HEK293 (cell line): ENCODE measurements around the gene TBCC.

Experiments used
- CTCF ChIA-PET: fragments of 350-600 bp; formaldehyde crosslinking; extraction: SDS; loops from one replicate; lab custom pipeline; 2021; ENCODE audit warnings: antibody characterized with exemption; lab: Yijun Ruan, JAX
- POLR2A ChIA-PET: fragments of 300-600 bp; formaldehyde crosslinking; extraction: SDS; loops from one replicate; lab custom pipeline; 2020; ENCODE audit warnings: antibody characterized with exemption, inconsistent platforms; lab: Yijun Ruan, JAX
- H3K27ac ChIP-seq: fragments of 200-500 bp; sonication (Bioruptor generic); 2 replicates; pipeline ENCODE4 v1.5.1; 2014; ENCODE audit warnings: low read depth, low read length, control low read depth, inconsistent platforms; ENCODE audit errors: extremely low read depth
- H3K36me3 ChIP-seq, 2 experiments: fragments of 200-500 bp in 1 of 2; sonication (Bioruptor generic) in 1 of 2; 1 replicate in 1 of 2; 2 replicates in 1 of 2; pipeline ENCODE4 v1.5.1; 2014 to 2017; ENCODE audit warnings: inconsistent platforms in 2 of 2, low read length in 2 of 2; ENCODE audit not compliant: control insufficient read depth in 2 of 2, insufficient read depth in 1 of 2
- H3K4me1 ChIP-seq: fragments of 200-500 bp; sonication (Bioruptor generic); 2 replicates; pipeline ENCODE4 v1.5.1; 2014; ENCODE audit warnings: mild to moderate bottlenecking, low read length, inconsistent platforms; ENCODE audit not compliant: control insufficient read depth, insufficient read depth
- H3K4me3 ChIP-seq: 2 replicates; pipeline ENCODE4 v1.5.1; 2011; ENCODE audit warnings: low read depth, mild to moderate bottlenecking, control low read depth, low read length, moderate library complexity
- H3K9me3 ChIP-seq: fragments of 200-500 bp; sonication (Bioruptor generic); 2 replicates; pipeline ENCODE4 v1.5.1; 2014; ENCODE audit warnings: low read depth, low read length, inconsistent platforms; ENCODE audit not compliant: control insufficient read depth, insufficient read depth
- MEIS1 ChIP-seq: sonication (generic); formaldehyde crosslinking; IDR thresholded peaks from 2 replicates; pipeline ENCODE4 v1.8.1; 2022; ENCODE audit warnings: missing genetic modification reagents, mild to moderate bottlenecking, borderline replicate concordance
- PRDM1 ChIP-seq: fragments of 450-650 bp; formaldehyde crosslinking; IDR thresholded peaks from 2 replicates; pipeline ENCODE4; 2016; ENCODE audit warnings: missing biosample characterization, missing genetic modification characterization
- SALL2 ChIP-seq: fragments of 450-650 bp; formaldehyde crosslinking; IDR thresholded peaks from 2 replicates; pipeline ENCODE4 v1.5.0; 2017; ENCODE audit warnings: missing biosample characterization, mild to moderate bottlenecking, missing genetic modification characterization, borderline replicate concordance
- SP7 ChIP-seq: fragments of 450-650 bp; formaldehyde crosslinking; IDR thresholded peaks from 2 replicates; pipeline ENCODE4 v1.5.1; 2016; ENCODE audit warnings: missing biosample characterization, missing genetic modification characterization
- ZNF132 ChIP-seq: fragments of 450-650 bp; formaldehyde crosslinking; IDR thresholded peaks from 2 replicates; pipeline ENCODE4 v1.5.1; 2017; ENCODE audit warnings: missing biosample characterization, missing genetic modification characterization, borderline replicate concordance
- ZNF23 ChIP-seq: fragments of 450-650 bp; formaldehyde crosslinking; IDR thresholded peaks from 2 replicates; pipeline ENCODE4 v1.5.1; 2016; ENCODE audit warnings: missing biosample characterization, missing genetic modification characterization, borderline replicate concordance
- ZNF335 ChIP-seq: fragments of 450-650 bp; formaldehyde crosslinking; conservative IDR thresholded peaks from 2 replicates; pipeline ENCODE4 v1.5.1; 2016; ENCODE audit warnings: missing biosample characterization, missing genetic modification characterization
- ZNF600 ChIP-seq: fragments of 450-650 bp; formaldehyde crosslinking; IDR thresholded peaks from 2 replicates; pipeline ENCODE4 v1.5.1; 2016; ENCODE audit warnings: missing biosample characterization, missing genetic modification characterization
- ZNF791 ChIP-seq: fragments of 450-650 bp; formaldehyde crosslinking; IDR thresholded peaks from 2 replicates; pipeline ENCODE4 v1.5.1; 2016; ENCODE audit warnings: missing biosample characterization, missing genetic modification characterization
- TF ChIP-seq, protein P1 (sequence below): fragments of 450-650 bp; formaldehyde crosslinking; conservative IDR thresholded peaks from 2 replicates; pipeline ENCODE4 v1.5.1; 2016; ENCODE audit warnings: low read depth, missing biosample characterization, missing genetic modification characterization
- TF ChIP-seq, protein P2 (sequence below): fragments of 450-650 bp; formaldehyde crosslinking; IDR thresholded peaks from 2 replicates; pipeline ENCODE4 v1.5.1; 2016; ENCODE audit warnings: missing biosample characterization, missing genetic modification characterization
- TF ChIP-seq, protein P3 (sequence below): fragments of 450-650 bp; formaldehyde crosslinking; IDR thresholded peaks from 2 replicates; pipeline ENCODE4 v1.5.1; 2016; ENCODE audit warnings: missing biosample characterization, missing genetic modification characterization, borderline replicate concordance
- TF ChIP-seq, protein P4 (sequence below): fragments of 450-650 bp; formaldehyde crosslinking; IDR thresholded peaks from 2 replicates; pipeline ENCODE4 v1.5.1; 2017; ENCODE audit warnings: missing biosample characterization, missing genetic modification characterization
- TF ChIP-seq, protein P5 (sequence below): fragments of 450-650 bp; formaldehyde crosslinking; IDR thresholded peaks from 2 replicates; pipeline ENCODE4 v1.5.1; 2016; ENCODE audit warnings: missing biosample characterization, missing genetic modification characterization

TBCC gene

DNA sequence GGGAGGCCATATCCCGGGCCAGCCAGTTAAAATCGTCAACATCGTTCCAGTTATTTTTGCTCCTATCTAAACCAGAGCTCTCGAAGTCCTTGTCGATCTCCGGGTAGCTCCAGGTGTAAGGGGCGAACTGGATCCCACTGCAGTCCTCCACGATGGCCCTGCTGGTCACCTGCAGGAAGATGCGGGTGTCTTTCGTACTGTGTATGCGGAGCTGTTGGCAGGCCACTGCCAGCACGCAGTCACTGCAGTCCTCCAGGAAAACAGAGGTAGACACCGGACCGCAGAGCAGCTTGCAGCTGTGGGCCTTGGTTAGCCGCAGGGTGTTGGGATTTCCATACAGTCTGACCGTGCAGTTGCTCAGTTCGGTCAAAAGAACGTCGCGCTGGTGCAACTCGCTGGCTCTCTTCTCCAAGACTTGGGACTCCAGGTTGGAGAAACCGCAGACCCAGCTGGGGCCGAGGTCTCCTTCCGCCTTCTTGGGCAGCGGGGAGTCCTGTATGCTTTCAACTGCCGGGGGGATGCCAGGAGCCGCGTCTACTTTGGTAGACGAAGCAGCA, 742 bp downstream of the TBCC start:
- Histone ChIP-seq H3K4me3 (peak overlapping the region; percentile 97), H3K27ac (peak overlapping the region; percentile 86), H3K36me3 (peaks cover 0 to 5% of the 10 kb centered on the region in 2 experiments; a peak in 1 of 3 replicates), H3K9me3 (no peaks in the 10 kb centered on the region), H3K4me1 (peaks cover 26% of the 10 kb centered on the region)
- ChIA-PET CTCF (interaction anchor here (0.6 to 1.8 kb wide), 8 partner anchors 8 to 961 kb away, joined by 3 to 9 read pairs (median 4); no protein-coding TSS in a partner anchor), POLR2A (interaction anchor here (0.6 to 9.3 kb wide), 23 partner anchors 8 to 1757 kb away, joined by 3 to 316 read pairs (median 7); partner anchors contain the start of genes BICRAL, CNPY3, PEX6 and RPL7L1)
- no peak for TF ChIP-seq ZNF132 (tag by site-specific recombination)
- peak; percentile 63; the same call in 1 of the 2 replicates for TF ChIP-seq ZNF600 (tag by site-specific recombination)
- no peak for TF ChIP-seq SALL2 (tag by site-specific recombination)

DNA sequence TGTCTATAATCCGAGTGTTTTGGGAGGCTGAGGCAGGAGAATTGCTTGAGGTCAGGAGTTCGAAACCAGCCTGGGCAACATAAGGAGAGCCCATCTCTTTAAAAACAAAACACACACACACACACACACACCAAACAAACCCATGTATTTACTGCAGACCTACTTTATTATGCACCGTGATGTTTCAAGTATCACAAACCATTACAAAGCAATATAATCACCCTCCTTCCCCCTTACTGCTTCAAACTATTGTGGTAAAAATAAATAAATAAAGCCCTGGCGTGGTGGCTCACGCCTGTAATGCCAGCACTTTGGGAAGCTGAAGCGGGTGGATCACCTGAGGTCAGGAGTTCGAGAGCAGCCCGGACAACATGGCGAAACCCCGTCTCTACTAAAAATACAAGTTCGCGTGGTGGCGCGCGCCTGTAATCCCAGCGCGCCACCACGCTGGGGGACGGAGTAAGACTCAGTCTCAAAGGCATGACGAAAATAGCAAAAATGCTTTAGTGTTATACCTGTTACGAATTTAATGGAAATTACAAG, 1.5 kb downstream of the TBCC start:
- ChIA-PET POLR2A (interaction anchor here (0.6 to 9.3 kb wide), 9 partner anchors 8 to 234 kb away, joined by 3 to 316 read pairs (median 12); partner anchors contain the start of genes BICRAL, PEX6, RPL7L1 and UBR2), CTCF (interaction anchor here (0.6 to 1.3 kb wide), 6 partner anchors 7 to 960 kb away, joined by 3 to 9 read pairs (median 4); no protein-coding TSS in a partner anchor)
- TF ChIP-seq ZNF791 (tag by site-specific recombination) (no peak), ZNF23 (tag by site-specific recombination) (no peak)
- TF ChIP-seq, protein P1, sequence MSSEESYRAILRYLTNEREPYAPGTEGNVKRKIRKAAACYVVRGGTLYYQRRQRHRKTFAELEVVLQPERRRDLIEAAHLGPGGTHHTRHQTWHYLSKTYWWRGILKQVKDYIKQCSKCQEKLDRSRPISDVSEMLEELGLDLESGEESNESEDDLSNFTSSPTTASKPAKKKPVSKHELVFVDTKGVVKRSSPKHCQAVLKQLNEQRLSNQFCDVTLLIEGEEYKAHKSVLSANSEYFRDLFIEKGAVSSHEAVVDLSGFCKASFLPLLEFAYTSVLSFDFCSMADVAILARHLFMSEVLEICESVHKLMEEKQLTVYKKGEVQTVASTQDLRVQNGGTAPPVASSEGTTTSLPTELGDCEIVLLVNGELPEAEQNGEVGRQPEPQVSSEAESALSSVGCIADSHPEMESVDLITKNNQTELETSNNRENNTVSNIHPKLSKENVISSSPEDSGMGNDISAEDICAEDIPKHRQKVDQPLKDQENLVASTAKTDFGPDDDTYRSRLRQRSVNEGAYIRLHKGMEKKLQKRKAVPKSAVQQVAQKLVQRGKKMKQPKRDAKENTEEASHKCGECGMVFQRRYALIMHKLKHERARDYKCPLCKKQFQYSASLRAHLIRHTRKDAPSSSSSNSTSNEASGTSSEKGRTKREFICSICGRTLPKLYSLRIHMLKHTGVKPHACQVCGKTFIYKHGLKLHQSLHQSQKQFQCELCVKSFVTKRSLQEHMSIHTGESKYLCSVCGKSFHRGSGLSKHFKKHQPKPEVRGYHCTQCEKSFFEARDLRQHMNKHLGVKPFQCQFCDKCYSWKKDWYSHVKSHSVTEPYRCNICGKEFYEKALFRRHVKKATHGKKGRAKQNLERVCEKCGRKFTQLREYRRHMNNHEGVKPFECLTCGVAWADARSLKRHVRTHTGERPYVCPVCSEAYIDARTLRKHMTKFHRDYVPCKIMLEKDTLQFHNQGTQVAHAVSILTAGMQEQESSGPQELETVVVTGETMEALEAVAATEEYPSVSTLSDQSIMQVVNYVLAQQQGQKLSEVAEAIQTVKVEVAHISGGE (tag by site-specific recombination), result no peak
- TF ChIP-seq, protein P2, sequence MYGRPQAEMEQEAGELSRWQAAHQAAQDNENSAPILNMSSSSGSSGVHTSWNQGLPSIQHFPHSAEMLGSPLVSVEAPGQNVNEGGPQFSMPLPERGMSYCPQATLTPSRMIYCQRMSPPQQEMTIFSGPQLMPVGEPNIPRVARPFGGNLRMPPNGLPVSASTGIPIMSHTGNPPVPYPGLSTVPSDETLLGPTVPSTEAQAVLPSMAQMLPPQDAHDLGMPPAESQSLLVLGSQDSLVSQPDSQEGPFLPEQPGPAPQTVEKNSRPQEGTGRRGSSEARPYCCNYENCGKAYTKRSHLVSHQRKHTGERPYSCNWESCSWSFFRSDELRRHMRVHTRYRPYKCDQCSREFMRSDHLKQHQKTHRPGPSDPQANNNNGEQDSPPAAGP, result 0 out of 2 replicates have a peak, but pooled peaks have one; percentile 26
- peaks cover 0 to 5% of the 10 kb centered on the region in 2 experiments; a peak in 1 of 3 replicates for H3K36me3 ChIP-seq
- no peaks in the 10 kb centered on the region for H3K9me3 ChIP-seq
- H3K4me3 ChIP-seq, result peak overlapping the region; percentile 97
- peaks cover 26% of the 10 kb centered on the region for H3K4me1 ChIP-seq
- H3K27ac ChIP-seq, result peak overlapping the region; percentile 86; the same call in 1 of the 2 replicates

DNA sequence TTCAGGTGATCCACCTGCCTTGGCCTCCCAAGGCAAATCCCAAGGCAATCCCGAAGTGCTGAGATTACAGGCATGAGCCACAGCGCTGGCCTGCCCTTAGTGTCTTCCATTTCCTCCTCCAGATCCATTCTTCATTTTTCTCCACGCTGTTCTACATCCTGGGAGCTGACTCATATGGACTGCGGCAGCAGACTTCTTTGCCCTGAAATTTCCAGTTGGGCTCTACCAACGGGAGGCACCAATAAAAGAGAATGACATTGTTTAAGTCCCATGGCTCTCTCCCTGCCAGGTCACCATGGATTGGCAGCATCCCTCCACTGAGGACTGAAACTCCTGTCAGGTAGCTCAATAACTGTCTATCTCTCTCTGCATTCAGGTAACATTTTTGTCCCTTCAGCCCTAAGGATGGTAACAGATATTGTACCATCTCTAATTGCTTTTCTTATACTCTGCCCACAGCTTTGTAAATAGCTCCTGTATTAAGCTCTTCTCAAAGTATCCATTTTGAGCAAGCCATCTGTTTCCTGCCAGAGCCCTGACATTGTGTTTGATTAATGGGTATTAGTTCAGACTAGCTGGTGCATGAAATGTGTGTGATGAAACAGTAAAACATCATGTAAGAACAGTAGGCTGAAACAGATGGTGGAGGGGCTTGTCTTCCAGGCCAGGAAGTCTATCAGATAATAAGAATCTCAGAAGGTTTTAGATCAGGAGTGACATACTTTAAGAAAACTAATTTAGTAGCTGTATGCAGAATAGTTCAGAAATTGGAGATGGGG, 3.6 kb downstream of the TBCC start:
- Histone ChIP-seq H3K9me3 (no peaks in the 10 kb centered on the region), H3K27ac (no peak overlapping the region), H3K4me3 (no peak overlapping the region), H3K4me1 (peaks cover 15% of the 10 kb centered on the region), H3K36me3 (peaks cover 0 to 5% of the 10 kb centered on the region in 2 experiments; a peak in 1 of 3 replicates)
- ChIA-PET POLR2A (interaction anchor here (1.0 to 9.3 kb wide), 2 partner anchors 43 to 137 kb away, joined by 4 to 316 read pairs; partner anchors contain the start of genes BICRAL and RPL7L1), CTCF (interaction anchor here (0.5 to 2.4 kb wide), 9 partner anchors 16 to 136 kb away, joined by 3 to 11 read pairs (median 4); no protein-coding TSS in a partner anchor)
- TF ChIP-seq, protein P3, sequence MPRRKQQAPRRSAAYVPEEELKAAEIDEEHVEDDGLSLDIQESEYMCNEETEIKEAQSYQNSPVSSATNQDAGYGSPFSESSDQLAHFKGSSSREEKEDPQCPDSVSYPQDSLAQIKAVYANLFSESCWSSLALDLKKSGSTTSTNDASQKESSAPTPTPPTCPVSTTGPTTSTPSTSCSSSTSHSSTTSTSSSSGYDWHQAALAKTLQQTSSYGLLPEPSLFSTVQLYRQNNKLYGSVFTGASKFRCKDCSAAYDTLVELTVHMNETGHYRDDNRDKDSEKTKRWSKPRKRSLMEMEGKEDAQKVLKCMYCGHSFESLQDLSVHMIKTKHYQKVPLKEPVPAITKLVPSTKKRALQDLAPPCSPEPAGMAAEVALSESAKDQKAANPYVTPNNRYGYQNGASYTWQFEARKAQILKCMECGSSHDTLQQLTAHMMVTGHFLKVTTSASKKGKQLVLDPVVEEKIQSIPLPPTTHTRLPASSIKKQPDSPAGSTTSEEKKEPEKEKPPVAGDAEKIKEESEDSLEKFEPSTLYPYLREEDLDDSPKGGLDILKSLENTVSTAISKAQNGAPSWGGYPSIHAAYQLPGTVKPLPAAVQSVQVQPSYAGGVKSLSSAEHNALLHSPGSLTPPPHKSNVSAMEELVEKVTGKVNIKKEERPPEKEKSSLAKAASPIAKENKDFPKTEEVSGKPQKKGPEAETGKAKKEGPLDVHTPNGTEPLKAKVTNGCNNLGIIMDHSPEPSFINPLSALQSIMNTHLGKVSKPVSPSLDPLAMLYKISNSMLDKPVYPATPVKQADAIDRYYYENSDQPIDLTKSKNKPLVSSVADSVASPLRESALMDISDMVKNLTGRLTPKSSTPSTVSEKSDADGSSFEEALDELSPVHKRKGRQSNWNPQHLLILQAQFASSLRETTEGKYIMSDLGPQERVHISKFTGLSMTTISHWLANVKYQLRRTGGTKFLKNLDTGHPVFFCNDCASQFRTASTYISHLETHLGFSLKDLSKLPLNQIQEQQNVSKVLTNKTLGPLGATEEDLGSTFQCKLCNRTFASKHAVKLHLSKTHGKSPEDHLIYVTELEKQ (tag by site-specific recombination), result peak; percentile 39; the same call in 1 of the 2 replicates
- TF ChIP-seq PRDM1 (tag by site-specific recombination), result no peak
- peak; percentile 22; the same call in 1 of the 2 replicates for TF ChIP-seq ZNF335 (tag by site-specific recombination)
- TF ChIP-seq, protein P4, sequence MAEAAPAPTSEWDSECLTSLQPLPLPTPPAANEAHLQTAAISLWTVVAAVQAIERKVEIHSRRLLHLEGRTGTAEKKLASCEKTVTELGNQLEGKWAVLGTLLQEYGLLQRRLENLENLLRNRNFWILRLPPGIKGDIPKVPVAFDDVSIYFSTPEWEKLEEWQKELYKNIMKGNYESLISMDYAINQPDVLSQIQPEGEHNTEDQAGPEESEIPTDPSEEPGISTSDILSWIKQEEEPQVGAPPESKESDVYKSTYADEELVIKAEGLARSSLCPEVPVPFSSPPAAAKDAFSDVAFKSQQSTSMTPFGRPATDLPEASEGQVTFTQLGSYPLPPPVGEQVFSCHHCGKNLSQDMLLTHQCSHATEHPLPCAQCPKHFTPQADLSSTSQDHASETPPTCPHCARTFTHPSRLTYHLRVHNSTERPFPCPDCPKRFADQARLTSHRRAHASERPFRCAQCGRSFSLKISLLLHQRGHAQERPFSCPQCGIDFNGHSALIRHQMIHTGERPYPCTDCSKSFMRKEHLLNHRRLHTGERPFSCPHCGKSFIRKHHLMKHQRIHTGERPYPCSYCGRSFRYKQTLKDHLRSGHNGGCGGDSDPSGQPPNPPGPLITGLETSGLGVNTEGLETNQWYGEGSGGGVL (tag by site-specific recombination), result no peak
- TF ChIP-seq, protein P5, sequence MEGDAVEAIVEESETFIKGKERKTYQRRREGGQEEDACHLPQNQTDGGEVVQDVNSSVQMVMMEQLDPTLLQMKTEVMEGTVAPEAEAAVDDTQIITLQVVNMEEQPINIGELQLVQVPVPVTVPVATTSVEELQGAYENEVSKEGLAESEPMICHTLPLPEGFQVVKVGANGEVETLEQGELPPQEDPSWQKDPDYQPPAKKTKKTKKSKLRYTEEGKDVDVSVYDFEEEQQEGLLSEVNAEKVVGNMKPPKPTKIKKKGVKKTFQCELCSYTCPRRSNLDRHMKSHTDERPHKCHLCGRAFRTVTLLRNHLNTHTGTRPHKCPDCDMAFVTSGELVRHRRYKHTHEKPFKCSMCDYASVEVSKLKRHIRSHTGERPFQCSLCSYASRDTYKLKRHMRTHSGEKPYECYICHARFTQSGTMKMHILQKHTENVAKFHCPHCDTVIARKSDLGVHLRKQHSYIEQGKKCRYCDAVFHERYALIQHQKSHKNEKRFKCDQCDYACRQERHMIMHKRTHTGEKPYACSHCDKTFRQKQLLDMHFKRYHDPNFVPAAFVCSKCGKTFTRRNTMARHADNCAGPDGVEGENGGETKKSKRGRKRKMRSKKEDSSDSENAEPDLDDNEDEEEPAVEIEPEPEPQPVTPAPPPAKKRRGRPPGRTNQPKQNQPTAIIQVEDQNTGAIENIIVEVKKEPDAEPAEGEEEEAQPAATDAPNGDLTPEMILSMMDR (tag by site-specific recombination), result no peak
- TF ChIP-seq MEIS1 (CRISPR knock-in tag), result 0 out of 2 replicates have a peak, but pooled peaks have one; percentile 25
- peak; percentile 77 for TF ChIP-seq SP7 (tag by site-specific recombination)
